ENCODE data around the gene MSANTD7.
A peak's percentile ranks its signal among the peaks of the same experiment; 100 is the strongest.

The MSANTD7 gene

GRCh38 chr10:14878266-14879123 is 40.4 kb downstream of the MSANTD7 start, which contains the start of gene SUV39H2 (continued):
- TF ChIP-seq ZNF354C (tag by site-specific recombination; IDR thresholded peaks at IDR 0.05; ENCODE audit: borderline replicate concordance, low read depth) (no peak), PATZ1 (tag by site-specific recombination; IDR thresholded peaks at IDR 0.05) (peak; percentile 77; the same call in 1 of the 2 replicates), ZBTB10 (tag by site-specific recombination; IDR thresholded peaks at IDR 0.05) (peak; percentile 95), ZNF544 (tag by site-specific recombination; IDR thresholded peaks at IDR 0.05) (no peak), ZBTB7A (tag by site-specific recombination; IDR thresholded peaks at IDR 0.05; ENCODE audit: low read depth) (no peak; the same call in 1 of the 2 replicates), ZNF302 (tag by site-specific recombination; IDR thresholded peaks at IDR 0.05; ENCODE audit: low read depth) (0 out of 2 replicates have a peak, but pooled peaks have one; percentile 47), ZNF148 (tag by site-specific recombination; IDR thresholded peaks at IDR 0.05; ENCODE audit: borderline replicate concordance) (no peak), ZNF555 (tag by site-specific recombination; conservative IDR thresholded peaks at IDR 0.05) (no peak), ZNF654 (tag by site-specific recombination; IDR thresholded peaks at IDR 0.05; ENCODE audit: low read depth) (no peak), ZFP41 (tag by site-specific recombination; IDR thresholded peaks at IDR 0.05; ENCODE audit: borderline replicate concordance) (no peak), ZNF792 (tag by site-specific recombination; IDR thresholded peaks at IDR 0.05) (no peak), MEIS1 (CRISPR knock-in tag; IDR thresholded peaks at IDR 0.05; ENCODE audit: borderline replicate concordance) (no peak), TCF7L2 (IDR thresholded peaks at IDR 0.05; ENCODE audit: borderline replicate concordance, low read depth, low read length) (no peak), ZNF623 (tag by site-specific recombination; IDR thresholded peaks at IDR 0.05) (no peak; the same call in 1 of the 2 replicates), ZBTB21 (tag by site-specific recombination; IDR thresholded peaks at IDR 0.05) (0 out of 2 replicates have a peak, but pooled peaks have one; percentile 38), ZNF214 (tag by site-specific recombination; IDR thresholded peaks at IDR 0.05; ENCODE audit: borderline replicate concordance) (no peak), PRDM2 (tag by site-specific recombination; IDR thresholded peaks at IDR 0.05; ENCODE audit: borderline replicate concordance) (no peak), AEBP2 (tag by site-specific recombination; IDR thresholded peaks at IDR 0.05; ENCODE audit: borderline replicate concordance) (no peak), ZNF18 (tag by site-specific recombination; IDR thresholded peaks at IDR 0.05) (no peak), ZNF76 (tag by site-specific recombination; IDR thresholded peaks at IDR 0.05; ENCODE audit: borderline replicate concordance, low read depth) (peak; percentile 83; the same call in 1 of the 2 replicates)

Measured in HEK293 (cell line).